Subcutaneous abdominal adipose tissue (tissue), 5 donors: ENCODE results near the gene NEDD9.

Source experiments
- H3K27ac ChIP-seq: one replicate; pipeline ENCODE4 v1.7.0; 2013; ENCODE audit warnings: low read depth, mild to moderate bottlenecking, inconsistent platforms, low read length, moderate library complexity
- H3K27me3 ChIP-seq, 5 donors: one replicate each; pipeline ENCODE4 v1.7.0; 2013; ENCODE audit warnings: low read length in 5 of 5, inconsistent platforms in 1 of 5; ENCODE audit not compliant: control insufficient read depth in 5 of 5, insufficient read depth in 4 of 5
- H3K36me3 ChIP-seq, 5 donors: one replicate each; pipeline ENCODE4 v1.7.0; 2013; ENCODE audit warnings: low read length in 5 of 5; ENCODE audit not compliant: control insufficient read depth in 5 of 5, insufficient read depth in 5 of 5
- H3K4me1 ChIP-seq, 5 donors: one replicate each; pipeline ENCODE4 v1.7.0; 2013; ENCODE audit warnings: low read length in 5 of 5, mild to moderate bottlenecking in 3 of 5, moderate library complexity in 1 of 5; ENCODE audit not compliant: control insufficient read depth in 5 of 5, insufficient read depth in 5 of 5
- H3K4me3 ChIP-seq, 5 donors: one replicate each; pipeline ENCODE4 v1.7.0; 2013; ENCODE audit warnings: low read length in 5 of 5, low read depth in 1 of 5
- H3K9ac ChIP-seq, 5 donors: one replicate each; pipeline ENCODE4 v1.7.0; 2013; ENCODE audit warnings: low read length in 5 of 5, mild to moderate bottlenecking in 4 of 5, moderate library complexity in 3 of 5
- H3K9me3 ChIP-seq, 5 donors: one replicate each; pipeline ENCODE4 v1.7.0; 2013; ENCODE audit warnings: low read length in 5 of 5; ENCODE audit not compliant: control insufficient read depth in 5 of 5
- donor health status: healthy.
- donor health status: healthy.
- donor health status: healthy.
- donor health status: healthy.
- donor health status: healthy.

Gene NEDD9

DNA sequence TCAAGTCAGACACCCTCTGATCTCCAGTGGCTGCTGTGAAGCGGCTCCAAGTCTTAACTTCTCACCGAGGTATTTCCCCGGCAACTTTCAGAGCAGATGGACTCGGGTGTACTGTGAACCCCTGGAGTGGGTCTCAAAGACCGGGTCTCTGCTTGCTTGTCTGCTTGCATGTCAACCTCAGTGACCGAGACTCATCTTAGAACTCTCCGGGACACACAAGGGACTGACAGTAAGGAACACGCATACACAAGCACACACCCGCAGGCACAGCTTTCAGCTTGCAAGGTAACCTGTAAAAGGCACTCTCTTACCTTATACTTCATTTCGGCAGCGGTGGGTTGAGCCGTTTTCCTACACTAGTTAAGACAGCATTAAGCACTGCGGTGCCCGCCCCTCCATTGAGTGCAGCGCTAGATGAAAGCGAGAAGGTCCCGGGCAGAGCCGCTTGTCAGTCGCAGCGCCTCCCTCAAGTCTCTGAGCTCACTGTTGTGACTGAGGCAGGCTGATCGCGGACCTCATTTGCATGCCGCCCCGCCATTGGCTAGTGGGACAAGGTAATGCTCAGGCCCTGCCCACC is at the start of gene NEDD9:
Gene NEDD9 (minus strand): TSS at position 476 of the 577 bp plus-strand sequence. CDS start 153 bp downstream, at position 323.
- Histone ChIP-seq H3K27me3 (no peaks in the 10 kb centered on the region), H3K27ac (peak within 1 kb of the TSS; percentile 92), H3K9ac (peak within 1 kb of the TSS; percentile 84 to 96 (median 91)), H3K4me3 (peak within 1 kb of the TSS; percentile 95 to 100 (median 100)), H3K9me3 (no peaks in the 10 kb centered on the region), H3K4me1 (peaks cover 6 to 71% (median 55%) of the 10 kb centered on the region in 5 donors), H3K36me3 (no peaks in the 10 kb centered on the region)

GRCh38 chr6:11282245-11282644 is 49.8 kb upstream of the NEDD9 start:
- Histone ChIP-seq H3K36me3 (no peaks in the 10 kb centered on the region), H3K4me1 (peaks cover 0 to 3% (median 3%) of the 10 kb centered on the region in 5 donors), H3K27ac (no peak overlapping the region), H3K9ac (no peak overlapping the region), H3K4me3 (no peak overlapping the region), H3K27me3 (no peaks in the 10 kb centered on the region), H3K9me3 (peaks cover 0 to 8% (median 2%) of the 10 kb centered on the region in 5 donors)

GRCh38 chr6:11280394-11280793 is 47.9 kb upstream of the NEDD9 start:
- H3K9me3 ChIP-seq, result no peaks in the 10 kb centered on the region
- H3K27ac ChIP-seq, result no peak overlapping the region
- H3K4me3 ChIP-seq, result no peak overlapping the region
- no peak overlapping the region for H3K9ac ChIP-seq
- peaks cover 0 to 10% (median 6%) of the 10 kb centered on the region in 5 donors for H3K4me1 ChIP-seq
- no peaks in the 10 kb centered on the region for H3K36me3 ChIP-seq
- H3K27me3 ChIP-seq, result no peaks in the 10 kb centered on the region

- H3K36me3 ChIP-seq, result no peaks in the 10 kb centered on the region
- no peak overlapping the region for H3K4me3 ChIP-seq
- peaks cover 0 to 10% (median 6%) of the 10 kb centered on the region in 5 donors for H3K4me1 ChIP-seq
- H3K9ac ChIP-seq, result no peak overlapping the region
- no peaks in the 10 kb centered on the region for H3K9me3 ChIP-seq
- no peaks in the 10 kb centered on the region for H3K27me3 ChIP-seq
- no peak overlapping the region for H3K27ac ChIP-seq
These were observed 46.8 kb upstream of the NEDD9 start for GRCh38 chr6:11279284-11279689.

GRCh38 chr6:11278207-11278559 is 45.7 kb upstream of the NEDD9 start:
- no peaks in the 10 kb centered on the region for H3K27me3 ChIP-seq
- no peak overlapping the region for H3K9ac ChIP-seq
- peaks cover 0 to 10% (median 6%) of the 10 kb centered on the region in 5 donors for H3K4me1 ChIP-seq
- no peak overlapping the region for H3K27ac ChIP-seq
- H3K4me3 ChIP-seq, result no peak overlapping the region
- no peaks in the 10 kb centered on the region for H3K9me3 ChIP-seq
- no peaks in the 10 kb centered on the region for H3K36me3 ChIP-seq

DNA sequence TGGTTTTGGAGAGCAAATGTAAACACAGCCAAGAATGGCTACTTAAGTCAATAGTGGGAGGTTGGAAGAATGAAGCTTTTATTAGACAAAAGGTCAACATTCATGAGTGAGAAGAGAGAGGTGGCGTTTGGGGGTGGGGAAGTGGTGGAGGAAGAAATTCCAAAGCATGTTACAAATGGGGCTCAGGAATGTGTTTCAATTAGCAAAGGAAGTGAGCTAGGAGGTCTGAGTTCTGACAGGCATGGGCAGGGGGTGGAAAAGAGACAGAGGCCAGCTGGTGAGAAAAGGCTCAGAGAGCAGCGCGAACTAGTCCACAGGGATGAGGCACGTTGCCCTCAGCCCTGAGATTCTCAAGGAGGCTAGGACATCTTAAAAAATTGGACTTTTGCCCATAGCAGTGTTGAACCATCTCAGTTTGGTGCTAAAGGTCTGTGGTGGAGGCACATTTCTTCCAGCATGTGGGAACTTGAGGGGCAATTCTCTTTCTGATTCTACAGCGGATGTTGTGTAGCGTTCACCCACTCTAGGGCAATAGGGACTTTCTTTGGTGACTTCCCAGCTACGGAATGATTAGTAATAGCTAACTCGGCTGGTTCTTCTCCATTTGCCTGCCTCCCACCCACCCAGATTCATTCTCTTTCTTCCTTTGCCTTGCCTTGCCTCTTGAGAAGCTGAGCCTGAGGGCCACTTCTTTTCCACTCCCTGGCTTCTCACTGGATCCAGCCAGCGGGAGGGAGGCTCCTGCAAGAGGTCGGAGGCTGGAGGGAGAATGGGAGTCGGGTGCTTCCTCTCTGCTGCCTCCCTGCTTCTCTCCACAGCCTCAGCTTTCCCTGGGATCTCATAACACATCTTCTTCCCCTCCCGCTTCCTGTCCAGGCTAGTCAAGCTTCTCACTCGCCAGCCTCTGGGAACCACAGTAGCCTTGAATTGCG is 45.1 kb upstream of the NEDD9 start:
- H3K27ac ChIP-seq, result no peak overlapping the region
- H3K36me3 ChIP-seq, result no peaks in the 10 kb centered on the region
- H3K27me3 ChIP-seq, result no peaks in the 10 kb centered on the region
- H3K9ac ChIP-seq, result no peak overlapping the region
- H3K9me3 ChIP-seq, result no peaks in the 10 kb centered on the region
- peaks cover 0 to 13% (median 7%) of the 10 kb centered on the region in 5 donors for H3K4me1 ChIP-seq
- no peak overlapping the region for H3K4me3 ChIP-seq

DNA sequence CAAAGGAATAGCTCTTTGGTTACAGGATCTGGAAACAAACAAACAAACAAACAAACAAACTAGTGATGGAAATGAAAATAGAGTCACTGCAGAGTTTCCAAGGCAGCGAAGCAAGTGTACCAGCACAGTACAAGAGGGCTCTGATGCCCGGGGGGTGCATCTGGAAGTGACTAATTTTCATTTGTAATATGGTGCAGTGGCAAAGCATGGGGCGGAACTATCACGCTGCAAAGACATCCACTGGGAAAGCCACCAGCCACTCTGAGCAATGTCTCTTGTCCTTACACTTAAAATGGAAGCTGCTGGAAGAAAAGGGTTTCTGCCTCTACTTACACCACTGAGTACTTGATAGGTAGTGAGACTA is 44.4 kb upstream of the NEDD9 start:
- peaks cover 0 to 15% (median 7%) of the 10 kb centered on the region in 5 donors for H3K4me1 ChIP-seq

DNA sequence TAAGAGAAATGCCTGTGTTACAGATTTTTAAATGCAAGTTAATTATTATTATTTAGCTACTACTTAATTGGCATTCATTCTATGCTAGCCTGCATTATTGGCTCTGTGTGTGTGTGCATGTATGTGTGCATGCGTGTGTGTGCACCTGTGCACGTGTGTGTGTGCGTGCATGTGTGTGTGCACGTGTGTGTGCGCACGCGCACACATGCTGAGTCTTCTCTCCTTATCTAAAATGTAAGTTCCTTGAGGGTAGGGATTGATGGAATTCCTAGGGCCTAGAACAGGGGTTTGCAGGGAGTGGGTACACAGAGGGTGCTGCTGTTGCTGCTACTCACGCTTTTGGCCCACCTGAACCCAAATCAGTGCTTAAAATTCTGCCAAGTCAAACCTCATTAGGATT is 43.8 kb upstream of the NEDD9 start:
- Histone ChIP-seq H3K4me1 (peaks cover 0 to 15% (median 7%) of the 10 kb centered on the region in 5 donors), H3K9me3 (no peaks in the 10 kb centered on the region), H3K4me3 (no peak overlapping the region), H3K27me3 (no peaks in the 10 kb centered on the region), H3K9ac (no peak overlapping the region), H3K27ac (no peak overlapping the region), H3K36me3 (no peaks in the 10 kb centered on the region)

More for the DNA sequence above, 44.4 kb upstream of the NEDD9 start:
- no peak overlapping the region for H3K27ac ChIP-seq
- H3K36me3 ChIP-seq, result no peaks in the 10 kb centered on the region
- H3K27me3 ChIP-seq, result no peaks in the 10 kb centered on the region
- no peaks in the 10 kb centered on the region for H3K9me3 ChIP-seq
- no peak overlapping the region for H3K4me3 ChIP-seq
- H3K9ac ChIP-seq, result no peak overlapping the region

- Histone ChIP-seq H3K36me3 (no peaks in the 10 kb centered on the region), H3K9ac (no peak overlapping the region), H3K4me1 (peaks cover 0 to 16% (median 7%) of the 10 kb centered on the region in 5 donors), H3K27ac (no peak overlapping the region), H3K9me3 (no peaks in the 10 kb centered on the region), H3K27me3 (no peaks in the 10 kb centered on the region), H3K4me3 (no peak overlapping the region)
These were observed 43.1 kb upstream of the NEDD9 start for GRCh38 chr6:11275598-11275997.

- H3K27me3 ChIP-seq, result no peaks in the 10 kb centered on the region
- H3K4me3 ChIP-seq, result no peak overlapping the region
- no peak overlapping the region for H3K27ac ChIP-seq
- H3K9me3 ChIP-seq, result no peaks in the 10 kb centered on the region
- H3K9ac ChIP-seq, result no peak overlapping the region
- H3K4me1 ChIP-seq, result peaks cover 0 to 20% (median 10%) of the 10 kb centered on the region in 5 donors
- H3K36me3 ChIP-seq, result no peaks in the 10 kb centered on the region
These were observed 41.1 kb upstream of the NEDD9 start for GRCh38 chr6:11273406-11274065.
